ENCODE data around the gene ZMYND15. TPM values are rescaled to one million over a fixed set of nuclear protein-coding genes. Genes with fewer than 3 reads are reported as not detected.

Gene ZMYND15
- total and polyA plus RNA-seq, 2 of the 13 experiments (the other 11 are each of a cell fraction or from before 2014, with no cell fraction given) = 0.24 to 2.7 TPM

DNA sequence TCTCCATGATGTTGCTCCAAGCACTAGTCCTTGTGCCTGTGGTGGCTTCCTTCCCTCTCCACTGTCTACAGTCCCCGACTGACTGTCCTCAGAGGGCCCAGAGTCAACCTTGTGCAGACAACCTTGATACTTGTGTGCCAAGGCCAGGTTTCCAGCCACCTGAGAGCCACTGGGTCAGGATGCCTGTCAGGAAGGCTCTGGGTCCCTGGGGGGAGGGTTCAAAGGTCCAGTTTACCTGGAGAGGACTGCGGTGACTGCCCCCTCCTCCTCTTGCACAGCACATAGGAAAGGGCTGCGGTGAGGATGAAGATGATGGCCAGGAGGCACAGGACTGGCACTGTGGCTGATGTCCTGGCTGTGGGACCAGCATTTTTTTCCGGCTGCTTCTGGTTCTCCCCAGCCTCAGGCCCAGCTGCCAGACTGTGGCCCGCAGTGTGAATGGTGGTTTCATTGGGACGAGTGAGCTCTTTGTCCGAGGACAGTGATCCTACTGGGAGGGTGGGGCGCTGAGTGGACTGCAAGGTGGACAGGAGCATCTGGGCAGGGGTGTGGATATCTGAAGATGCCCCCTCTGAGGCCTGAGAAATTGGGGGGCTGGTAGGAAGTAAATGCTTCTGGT is 4.7 kb upstream of the ZMYND15 start (continued):
- TF ChIP-seq MAZ (IDR thresholded peaks at IDR 0.05; ENCODE audit: borderline replicate concordance, low read depth, low read length) = no peak
- TF ChIP-seq MAZ (CRISPR knock-in tag; IDR thresholded peaks at IDR 0.05; ENCODE audit: low read depth) = 0 out of 2 replicates have a peak, but pooled peaks have one; percentile 51
- TF ChIP-seq, protein P1, sequence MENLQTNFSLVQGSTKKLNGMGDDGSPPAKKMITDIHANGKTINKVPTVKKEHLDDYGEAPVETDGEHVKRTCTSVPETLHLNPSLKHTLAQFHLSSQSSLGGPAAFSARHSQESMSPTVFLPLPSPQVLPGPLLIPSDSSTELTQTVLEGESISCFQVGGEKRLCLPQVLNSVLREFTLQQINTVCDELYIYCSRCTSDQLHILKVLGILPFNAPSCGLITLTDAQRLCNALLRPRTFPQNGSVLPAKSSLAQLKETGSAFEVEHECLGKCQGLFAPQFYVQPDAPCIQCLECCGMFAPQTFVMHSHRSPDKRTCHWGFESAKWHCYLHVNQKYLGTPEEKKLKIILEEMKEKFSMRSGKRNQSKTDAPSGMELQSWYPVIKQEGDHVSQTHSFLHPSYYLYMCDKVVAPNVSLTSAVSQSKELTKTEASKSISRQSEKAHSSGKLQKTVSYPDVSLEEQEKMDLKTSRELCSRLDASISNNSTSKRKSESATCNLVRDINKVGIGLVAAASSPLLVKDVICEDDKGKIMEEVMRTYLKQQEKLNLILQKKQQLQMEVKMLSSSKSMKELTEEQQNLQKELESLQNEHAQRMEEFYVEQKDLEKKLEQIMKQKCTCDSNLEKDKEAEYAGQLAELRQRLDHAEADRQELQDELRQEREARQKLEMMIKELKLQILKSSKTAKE (CRISPR knock-in tag; IDR thresholded peaks at IDR 0.05; ENCODE audit: borderline replicate concordance) = peak; percentile 67
- TF ChIP-seq TEAD3 (CRISPR knock-in tag; optimal IDR thresholded peaks at IDR 0.05; ENCODE audit: borderline replicate concordance) = peak; percentile 64
- TF ChIP-seq, protein P2, sequence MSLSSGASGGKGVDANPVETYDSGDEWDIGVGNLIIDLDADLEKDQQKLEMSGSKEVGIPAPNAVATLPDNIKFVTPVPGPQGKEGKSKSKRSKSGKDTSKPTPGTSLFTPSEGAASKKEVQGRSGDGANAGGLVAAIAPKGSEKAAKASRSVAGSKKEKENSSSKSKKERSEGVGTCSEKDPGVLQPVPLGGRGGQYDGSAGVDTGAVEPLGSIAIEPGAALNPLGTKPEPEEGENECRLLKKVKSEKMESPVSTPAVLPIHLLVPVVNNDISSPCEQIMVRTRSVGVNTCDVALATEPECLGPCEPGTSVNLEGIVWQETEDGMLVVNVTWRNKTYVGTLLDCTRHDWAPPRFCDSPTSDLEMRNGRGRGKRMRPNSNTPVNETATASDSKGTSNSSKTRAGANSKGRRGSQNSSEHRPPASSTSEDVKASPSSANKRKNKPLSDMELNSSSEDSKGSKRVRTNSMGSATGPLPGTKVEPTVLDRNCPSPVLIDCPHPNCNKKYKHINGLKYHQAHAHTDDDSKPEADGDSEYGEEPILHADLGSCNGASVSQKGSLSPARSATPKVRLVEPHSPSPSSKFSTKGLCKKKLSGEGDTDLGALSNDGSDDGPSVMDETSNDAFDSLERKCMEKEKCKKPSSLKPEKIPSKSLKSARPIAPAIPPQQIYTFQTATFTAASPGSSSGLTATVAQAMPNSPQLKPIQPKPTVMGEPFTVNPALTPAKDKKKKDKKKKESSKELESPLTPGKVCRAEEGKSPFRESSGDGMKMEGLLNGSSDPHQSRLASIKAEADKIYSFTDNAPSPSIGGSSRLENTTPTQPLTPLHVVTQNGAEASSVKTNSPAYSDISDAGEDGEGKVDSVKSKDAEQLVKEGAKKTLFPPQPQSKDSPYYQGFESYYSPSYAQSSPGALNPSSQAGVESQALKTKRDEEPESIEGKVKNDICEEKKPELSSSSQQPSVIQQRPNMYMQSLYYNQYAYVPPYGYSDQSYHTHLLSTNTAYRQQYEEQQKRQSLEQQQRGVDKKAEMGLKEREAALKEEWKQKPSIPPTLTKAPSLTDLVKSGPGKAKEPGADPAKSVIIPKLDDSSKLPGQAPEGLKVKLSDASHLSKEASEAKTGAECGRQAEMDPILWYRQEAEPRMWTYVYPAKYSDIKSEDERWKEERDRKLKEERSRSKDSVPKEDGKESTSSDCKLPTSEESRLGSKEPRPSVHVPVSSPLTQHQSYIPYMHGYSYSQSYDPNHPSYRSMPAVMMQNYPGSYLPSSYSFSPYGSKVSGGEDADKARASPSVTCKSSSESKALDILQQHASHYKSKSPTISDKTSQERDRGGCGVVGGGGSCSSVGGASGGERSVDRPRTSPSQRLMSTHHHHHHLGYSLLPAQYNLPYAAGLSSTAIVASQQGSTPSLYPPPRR (CRISPR knock-in tag; IDR thresholded peaks at IDR 0.05; ENCODE audit: borderline replicate concordance) = peak; percentile 60; the same call in 1 of the 2 replicates
- TF ChIP-seq, protein P3, sequence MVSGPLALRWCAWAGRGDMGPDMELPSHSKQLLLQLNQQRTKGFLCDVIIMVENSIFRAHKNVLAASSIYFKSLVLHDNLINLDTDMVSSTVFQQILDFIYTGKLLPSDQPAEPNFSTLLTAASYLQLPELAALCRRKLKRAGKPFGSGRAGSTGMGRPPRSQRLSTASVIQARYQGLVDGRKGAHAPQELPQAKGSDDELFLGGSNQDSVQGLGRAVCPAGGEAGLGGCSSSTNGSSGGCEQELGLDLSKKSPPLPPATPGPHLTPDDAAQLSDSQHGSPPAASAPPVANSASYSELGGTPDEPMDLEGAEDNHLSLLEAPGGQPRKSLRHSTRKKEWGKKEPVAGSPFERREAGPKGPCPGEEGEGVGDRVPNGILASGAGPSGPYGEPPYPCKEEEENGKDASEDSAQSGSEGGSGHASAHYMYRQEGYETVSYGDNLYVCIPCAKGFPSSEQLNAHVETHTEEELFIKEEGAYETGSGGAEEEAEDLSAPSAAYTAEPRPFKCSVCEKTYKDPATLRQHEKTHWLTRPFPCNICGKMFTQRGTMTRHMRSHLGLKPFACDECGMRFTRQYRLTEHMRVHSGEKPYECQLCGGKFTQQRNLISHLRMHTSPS (CRISPR knock-in tag; IDR thresholded peaks at IDR 0.05; ENCODE audit: low read depth) = peak; percentile 55; the same call in 1 of the 2 replicates
- TF ChIP-seq, protein P4, sequence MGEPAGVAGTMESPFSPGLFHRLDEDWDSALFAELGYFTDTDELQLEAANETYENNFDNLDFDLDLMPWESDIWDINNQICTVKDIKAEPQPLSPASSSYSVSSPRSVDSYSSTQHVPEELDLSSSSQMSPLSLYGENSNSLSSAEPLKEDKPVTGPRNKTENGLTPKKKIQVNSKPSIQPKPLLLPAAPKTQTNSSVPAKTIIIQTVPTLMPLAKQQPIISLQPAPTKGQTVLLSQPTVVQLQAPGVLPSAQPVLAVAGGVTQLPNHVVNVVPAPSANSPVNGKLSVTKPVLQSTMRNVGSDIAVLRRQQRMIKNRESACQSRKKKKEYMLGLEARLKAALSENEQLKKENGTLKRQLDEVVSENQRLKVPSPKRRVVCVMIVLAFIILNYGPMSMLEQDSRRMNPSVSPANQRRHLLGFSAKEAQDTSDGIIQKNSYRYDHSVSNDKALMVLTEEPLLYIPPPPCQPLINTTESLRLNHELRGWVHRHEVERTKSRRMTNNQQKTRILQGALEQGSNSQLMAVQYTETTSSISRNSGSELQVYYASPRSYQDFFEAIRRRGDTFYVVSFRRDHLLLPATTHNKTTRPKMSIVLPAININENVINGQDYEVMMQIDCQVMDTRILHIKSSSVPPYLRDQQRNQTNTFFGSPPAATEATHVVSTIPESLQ (CRISPR knock-in tag; conservative IDR thresholded peaks at IDR 0.05) = no peak
- peak; percentile 57; the same call in 1 of the 2 replicates for TF ChIP-seq HDAC2 (CRISPR knock-in tag; IDR thresholded peaks at IDR 0.05)
- peak; percentile 66; the same call in 1 of the 2 replicates for TF ChIP-seq MEF2D (CRISPR knock-in tag; IDR thresholded peaks at IDR 0.05)
- TF ChIP-seq SP4 (CRISPR knock-in tag; IDR thresholded peaks at IDR 0.05) = 0 out of 2 replicates have a peak, but pooled peaks have one; percentile 34
- TF ChIP-seq ZBTB7B (CRISPR knock-in tag; IDR thresholded peaks at IDR 0.05) = 0 out of 2 replicates have a peak, but pooled peaks have one; percentile 44
- TF ChIP-seq, protein P5, sequence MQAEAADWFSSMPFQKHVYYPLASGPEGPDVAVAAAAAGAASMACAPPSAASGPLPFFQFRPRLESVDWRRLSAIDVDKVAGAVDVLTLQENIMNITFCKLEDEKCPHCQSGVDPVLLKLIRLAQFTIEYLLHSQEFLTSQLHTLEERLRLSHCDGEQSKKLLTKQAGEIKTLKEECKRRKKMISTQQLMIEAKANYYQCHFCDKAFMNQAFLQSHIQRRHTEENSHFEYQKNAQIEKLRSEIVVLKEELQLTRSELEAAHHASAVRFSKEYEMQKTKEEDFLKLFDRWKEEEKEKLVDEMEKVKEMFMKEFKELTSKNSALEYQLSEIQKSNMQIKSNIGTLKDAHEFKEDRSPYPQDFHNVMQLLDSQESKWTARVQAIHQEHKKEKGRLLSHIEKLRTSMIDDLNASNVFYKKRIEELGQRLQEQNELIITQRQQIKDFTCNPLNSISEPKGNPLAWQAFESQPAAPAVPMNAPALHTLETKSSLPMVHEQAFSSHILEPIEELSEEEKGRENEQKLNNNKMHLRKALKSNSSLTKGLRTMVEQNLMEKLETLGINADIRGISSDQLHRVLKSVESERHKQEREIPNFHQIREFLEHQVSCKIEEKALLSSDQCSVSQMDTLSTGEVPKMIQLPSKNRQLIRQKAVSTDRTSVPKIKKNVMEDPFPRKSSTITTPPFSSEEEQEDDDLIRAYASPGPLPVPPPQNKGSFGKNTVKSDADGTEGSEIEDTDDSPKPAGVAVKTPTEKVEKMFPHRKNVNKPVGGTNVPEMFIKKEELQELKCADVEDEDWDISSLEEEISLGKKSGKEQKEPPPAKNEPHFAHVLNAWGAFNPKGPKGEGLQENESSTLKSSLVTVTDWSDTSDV (CRISPR knock-in tag; IDR thresholded peaks at IDR 0.05) = no peak
- peak; percentile 65; the same call in 1 of the 2 replicates for TF ChIP-seq ZMYM3 (CRISPR knock-in tag; IDR thresholded peaks at IDR 0.05)
- no peak for TF ChIP-seq STAT5B (CRISPR knock-in tag; IDR thresholded peaks at IDR 0.05)
- TF ChIP-seq THAP11 (CRISPR knock-in tag; IDR thresholded peaks at IDR 0.05) = peak; percentile 34; the same call in 1 of the 2 replicates
